B cell (primary cell): ENCODE data around the gene PDPK1. TPM values are rescaled to one million over a fixed set of nuclear protein-coding genes. Genes with fewer than 3 reads are reported as not detected.

Experiments used
- ATAC-seq: fragments of 200-7000 bp; cut with Tn5 transposase; one replicate; pipeline ENCODE4 v1.10.0; 2021; ENCODE audit warnings: low read depth, mild to moderate bottlenecking, moderate number of reproducible peaks, moderate library complexity
- CTCF ChIA-PET: fragments of 350-600 bp; sonication (Branson Sonifier 250); formaldehyde crosslinking; loops from one replicate; lab custom pipeline; 2021; ENCODE audit warnings: antibody characterized with exemption, inconsistent platforms; lab: Charles Lee
- POLR2A ChIA-PET: fragments of 350-600 bp; sonication (Branson Sonifier 250); formaldehyde crosslinking; loops from one replicate; lab custom pipeline; 2021; ENCODE audit warnings: antibody characterized with exemption; lab: Charles Lee
- DNase-seq: peaks from one replicate; pipeline ENCODE4 v3.0.0; 2013
- H2AFZ ChIP-seq: 2 replicates; pipeline ENCODE4 v1.6.1; 2012; ENCODE audit warnings: mild to moderate bottlenecking, low read depth, low read length; ENCODE audit not compliant: insufficient read depth, poor library complexity, severe bottlenecking
- H3K27ac ChIP-seq, 2 donors: 1 replicate in 1 of 2; 2 replicates in 1 of 2; pipeline ENCODE4 v1.5.1; 2012 to 2013; ENCODE audit warnings: low read length in 2 of 2, mild to moderate bottlenecking in 2 of 2, moderate library complexity in 1 of 2
- H3K27me3 ChIP-seq, 4 experiments: fragments of 200-600 bp in 1 of 4; sonication (generic) in 1 of 4; replicated peaks in 1 of 4; 1 replicate in 2 of 4; 2 replicates in 2 of 4; pipeline versions ENCODE4 v1.6.1 to v1.7.0; 2013 to 2016; ENCODE audit warnings: low read length in 3 of 4, mild to moderate bottlenecking in 2 of 4, mixed read lengths in 1 of 4, moderate library complexity in 1 of 4; ENCODE audit not compliant: insufficient read depth in 4 of 4, control insufficient read depth in 3 of 4; ENCODE audit errors: control extremely low read depth in 1 of 4
- H3K36me3 ChIP-seq, 2 experiments: replicated peaks in 1 of 2; 1 replicate in 1 of 2; 2 replicates in 1 of 2; pipeline versions ENCODE4 v1.6.1 to v1.7.1; 2013; ENCODE audit warnings: low read length in 1 of 2; ENCODE audit not compliant: insufficient read depth in 2 of 2, control insufficient read depth in 1 of 2; ENCODE audit errors: control extremely low read depth in 1 of 2, extremely low read depth in 1 of 2
- H3K4me1 ChIP-seq, 2 donors: fragments of 200-600 bp in 1 of 2; sonication (generic) in 1 of 2; 1 replicate in 1 of 2; 2 replicates in 1 of 2; pipeline versions ENCODE4 v1.5.1 to v1.6.1; 2013 to 2017; ENCODE audit warnings: low read length in 2 of 2; ENCODE audit not compliant: control insufficient read depth in 2 of 2, insufficient read depth in 2 of 2
- H3K4me2 ChIP-seq: replicated peaks from 2 replicates; pipeline ENCODE3; 2012; ENCODE audit warnings: mild to moderate bottlenecking, low read depth, low read length; ENCODE audit not compliant: poor library complexity, severe bottlenecking
- H3K4me3 ChIP-seq, 5 experiments: fragments of 200-600 bp in 1 of 5; sonication (generic) in 1 of 5; 1 replicate in 3 of 5; 2 replicates in 2 of 5; pipeline versions ENCODE4 v1.5.1 to v1.7.0; 2011 to 2016; ENCODE audit warnings: low read length in 4 of 5, mild to moderate bottlenecking in 4 of 5, low read depth in 2 of 5, control low read depth in 1 of 5, moderate library complexity in 1 of 5; ENCODE audit not compliant: insufficient read depth in 1 of 5; ENCODE audit errors: control extremely low read depth in 1 of 5, extremely low read depth in 1 of 5
- H3K79me2 ChIP-seq: fragments of 200-600 bp; sonication (generic); one replicate; pipeline ENCODE4 v1.6.0; 2016; ENCODE audit warnings: low read length; ENCODE audit not compliant: control insufficient read depth, insufficient read depth
- H3K9ac ChIP-seq: fragments of 200-600 bp; sonication (generic); 2 replicates; pipeline ENCODE4 v1.6.1; 2017; ENCODE audit warnings: mild to moderate bottlenecking, low read length, moderate library complexity
- H3K9me3 ChIP-seq, 3 donors: one replicate each; pipeline versions ENCODE4 v1.6.1 to v1.7.1; 2013; ENCODE audit warnings: low read length in 2 of 3; ENCODE audit not compliant: control insufficient read depth in 2 of 3, insufficient read depth in 1 of 3; ENCODE audit errors: control extremely low read depth in 1 of 3
- H4K20me1 ChIP-seq: 2 replicates; pipeline ENCODE4 v1.6.0; 2012; ENCODE audit warnings: mild to moderate bottlenecking, low read length; ENCODE audit not compliant: insufficient read depth, control insufficient read depth, poor library complexity, severe bottlenecking
- H3K27ac Mint-ChIP-seq: one replicate; pipeline ENCODE4 v1.8.0; 2021; ENCODE audit warnings: mixed read lengths
- H3K27me3 Mint-ChIP-seq: one replicate; pipeline ENCODE4 v1.8.0; 2021; ENCODE audit warnings: mixed read lengths
- H3K4me1 Mint-ChIP-seq: one replicate; pipeline ENCODE4 v1.8.0; 2021; ENCODE audit warnings: mixed read lengths
- H3K4me3 Mint-ChIP-seq: one replicate; pipeline ENCODE4 v1.8.0; 2021; ENCODE audit warnings: mixed read lengths
- H3K9me3 Mint-ChIP-seq: one replicate; pipeline ENCODE4 v1.8.0; 2022; ENCODE audit warnings: mixed read lengths; ENCODE audit not compliant: insufficient read depth
- CTCF ChIP-seq: fragments of 200-600 bp; IDR thresholded peaks from one replicate; pipeline ENCODE4 v1.8.0; 2022; ENCODE audit warnings: antibody characterized with exemption, mild to moderate bottlenecking
- EZH2 ChIP-seq: IDR thresholded peaks from 2 replicates; pipeline ENCODE4 v1.6.1; 2012; ENCODE audit warnings: borderline replicate concordance, low read depth, mild to moderate bottlenecking, moderate library complexity, low read length; ENCODE audit not compliant: insufficient read depth, poor library complexity, severe bottlenecking
- WGBS: methylation state at CpG from one replicate; pipeline ENCODE4 v1.1.5; 2013; ENCODE audit warnings: missing lambda C conversion rate; ENCODE audit not compliant: insufficient coverage; 5-methylcytosine and 5-hydroxymethylcytosine counted together
- intact Hi-C: fragments of 100-400 bp; cut with micrococcal nuclease; formaldehyde crosslinking; loops from one replicate; pipeline ENCODE4 v1.10.0; 2022
- polyA plus RNA-seq: library from polyadenylated mRNA; depleted of rRNA; stranded (reverse); fragments of >200 nt; gene quantifications from 2 replicates; pipeline ENCODE4 v1.2.3, GENCODE V29; 2012
- total RNA-seq, 2 donors: library from RNA; stranded (reverse); fragments of 120-200 nt in 1 of 2; gene quantifications; 1 replicate in 1 of 2; 2 replicates in 1 of 2; pipeline versions ENCODE4 v1.2.3 to v1.2.4, GENCODE V29; 2013 to 2022

Gene PDPK1
- total and polyA plus RNA-seq, 2 donors (not counting 1 experiment from before 2014, with no cell fraction given) = 32.5 to 84.1 TPM

DNA sequence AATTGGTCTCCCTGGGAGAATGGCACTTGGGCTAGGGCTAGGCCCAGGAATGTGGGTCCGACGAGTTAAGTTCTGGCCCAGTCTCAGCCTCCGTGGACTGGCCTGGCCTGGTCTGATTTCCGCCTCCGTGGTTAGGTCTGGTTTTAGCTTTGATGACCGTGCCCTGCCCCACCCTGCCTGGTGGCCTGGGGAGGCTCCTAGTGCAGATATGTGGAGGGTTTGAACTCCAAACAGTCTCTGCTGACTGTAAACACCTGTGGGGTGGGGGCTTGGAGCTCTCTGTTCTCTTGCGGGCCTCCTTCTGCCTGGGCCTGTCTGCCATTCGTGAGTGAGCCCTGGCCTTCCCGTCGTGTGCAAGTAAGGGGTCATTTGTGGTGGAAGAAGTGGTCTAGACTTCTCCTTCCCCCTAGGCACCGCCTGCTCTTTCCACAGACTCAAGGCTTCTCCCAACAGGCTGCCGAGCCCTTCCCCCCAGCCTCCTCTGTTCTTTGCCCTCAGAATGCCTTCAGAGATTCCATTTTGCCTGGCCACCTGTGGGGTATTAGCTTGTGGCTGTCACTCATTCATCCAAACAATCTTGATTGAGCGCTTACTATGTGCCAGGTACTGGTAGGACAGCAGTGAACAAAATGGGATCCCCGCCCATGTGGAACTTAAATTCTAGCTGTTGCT, 22.5 kb upstream of the PDPK1 start:
- Mint-ChIP-seq H3K4me1 (peaks cover 77% of the 10 kb centered on the region), H3K9me3 (no peaks in the 10 kb centered on the region), H3K4me3 (peak overlapping the region; percentile 95), H3K27me3 (no peaks in the 10 kb centered on the region), H3K27ac (peak overlapping the region; percentile 96)
- intact Hi-C loops = no loop called here
- Histone ChIP-seq H3K9ac (peak overlapping the region; percentile 98), H3K4me1 (peaks cover 75 to 84% of the 10 kb centered on the region in 2 donors), H3K36me3 (peaks cover 0 to 20% of the 10 kb centered on the region in 2 experiments), H2AFZ (no peak overlapping the region), H3K9me3 (no peaks in the 10 kb centered on the region), H3K4me3 (peak overlapping the region; percentile 75 to 96 (median 82)), H3K27me3 (no peaks in the 10 kb centered on the region), H3K27ac (peak overlapping the region; percentile 81 to 99), H4K20me1 (peaks cover 55% of the 10 kb centered on the region), H3K4me2 (peak overlapping the region; percentile 91), H3K79me2 (peaks cover 79% of the 10 kb centered on the region)
- WGBS = 37% methylated on average over 8 of the region's 14 CpGs
- ChIA-PET CTCF (interaction anchor here (0.6 to 2.3 kb wide), 6 partner anchors 9 to 562 kb away, joined by 3 to 8 read pairs (median 4); no protein-coding TSS in a partner anchor), POLR2A (interaction anchor here (0.5 to 3.7 kb wide), 5 partner anchors 17 to 170 kb away, joined by 3 to 25 read pairs (median 4); partner anchors contain the start of genes CEMP1 and PDPK1)
- DNase-seq (no peak), ATAC-seq (no peak)
- TF ChIP-seq EZH2 (no peak), CTCF (no peak)
